Neuron (in vitro differentiated cells): Measurements from ENCODE around the gene CD48.

Experiments
- H2AFZ ChIP-seq: one replicate; pipeline ENCODE4 v1.6.1; 2013; ENCODE audit warnings: low read depth, mild to moderate bottlenecking, inconsistent platforms, low read length, moderate library complexity
- H3K27me3 ChIP-seq: one replicate; pipeline ENCODE4 v1.6.1; 2013; ENCODE audit warnings: low read length; ENCODE audit not compliant: insufficient read depth
- H3K36me3 ChIP-seq: one replicate; pipeline ENCODE4 v1.6.1; 2013; ENCODE audit warnings: low read length; ENCODE audit not compliant: insufficient read depth
- H3K4me1 ChIP-seq: one replicate; pipeline ENCODE4 v1.6.1; 2013; ENCODE audit warnings: low read length; ENCODE audit not compliant: insufficient read depth
- H3K4me3 ChIP-seq: 2 replicates; pipeline ENCODE4 v1.5.1; 2013; ENCODE audit warnings: mild to moderate bottlenecking, low read length, moderate library complexity
- H3K9me3 ChIP-seq: one replicate; pipeline ENCODE4 v1.6.1; 2013; ENCODE audit warnings: low read length

Gene CD48

DNA sequence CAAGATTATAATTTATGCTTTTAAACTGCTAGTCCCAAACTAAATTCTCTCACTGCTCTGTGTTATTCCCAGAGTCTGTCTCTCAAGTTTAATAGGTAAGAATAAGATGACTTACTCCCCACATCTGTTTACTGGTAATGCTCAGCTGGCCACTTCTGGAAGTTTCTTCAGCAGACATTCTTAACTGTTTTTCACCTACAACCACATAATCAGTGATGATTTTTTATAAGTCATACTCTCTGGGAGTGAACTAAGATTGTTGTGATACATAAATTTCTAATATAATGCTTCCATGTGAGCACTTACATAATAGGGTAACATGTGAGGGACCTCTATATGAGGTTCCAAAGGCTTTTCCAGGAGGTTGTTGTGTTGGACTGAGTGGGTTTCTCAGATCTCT, 36.1 kb upstream of the CD48 start:
- Histone ChIP-seq H3K36me3 (no peaks in the 10 kb centered on the region), H3K9me3 (no peaks in the 10 kb centered on the region), H3K4me1 (no peaks in the 10 kb centered on the region), H2AFZ (no peak overlapping the region), H3K4me3 (no peak overlapping the region), H3K27me3 (peaks cover 3% of the 10 kb centered on the region)

DNA sequence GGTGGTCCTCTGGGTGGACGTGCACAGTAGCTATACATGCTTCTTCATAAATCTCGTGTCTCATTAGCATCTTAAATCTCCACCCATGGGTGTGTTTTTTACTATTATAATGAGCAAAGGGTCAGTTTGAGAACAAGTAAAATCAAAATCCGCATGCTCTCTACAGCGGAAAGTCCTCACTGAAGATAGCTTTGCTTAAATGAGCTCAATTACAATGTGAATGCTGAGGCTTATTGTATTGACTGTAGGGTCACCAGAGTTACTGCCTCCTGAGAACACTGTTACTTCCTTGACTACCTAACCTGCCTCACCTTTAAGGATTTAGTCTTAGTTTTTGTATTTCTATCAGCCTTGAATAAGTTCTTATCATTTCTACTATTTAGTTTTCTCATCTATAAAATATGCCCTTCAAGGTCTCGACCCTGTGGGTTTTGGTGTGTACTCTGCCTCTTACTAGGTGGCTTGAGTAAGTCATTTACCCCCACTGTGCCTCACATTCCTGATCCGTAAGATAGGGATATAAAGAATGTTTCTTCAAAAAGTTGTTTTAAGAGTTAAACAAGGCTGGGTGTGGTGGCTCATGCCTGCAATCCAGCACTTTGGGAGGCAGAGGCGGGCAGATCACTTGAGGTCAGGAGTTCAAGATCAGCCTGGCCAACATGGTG, 35.3 kb upstream of the CD48 start:
- no peak overlapping the region for H3K4me3 ChIP-seq
- H2AFZ ChIP-seq = no peak overlapping the region
- peaks cover 3% of the 10 kb centered on the region for H3K27me3 ChIP-seq
- H3K4me1 ChIP-seq = no peaks in the 10 kb centered on the region
- no peaks in the 10 kb centered on the region for H3K9me3 ChIP-seq
- H3K36me3 ChIP-seq = no peaks in the 10 kb centered on the region

- Histone ChIP-seq H3K9me3 (no peaks in the 10 kb centered on the region), H3K4me3 (no peak overlapping the region), H3K4me1 (no peaks in the 10 kb centered on the region), H2AFZ (no peak overlapping the region), H3K27me3 (no peaks in the 10 kb centered on the region), H3K36me3 (no peaks in the 10 kb centered on the region)
These were observed 33.9 kb upstream of the CD48 start for GRCh38 chr1:160745551-160745950.

GRCh38 chr1:160744852-160745520, 33.4 kb upstream of the CD48 start:
- Histone ChIP-seq H3K4me1 (no peaks in the 10 kb centered on the region), H3K4me3 (no peak overlapping the region), H3K27me3 (no peaks in the 10 kb centered on the region), H3K36me3 (no peaks in the 10 kb centered on the region), H3K9me3 (no peaks in the 10 kb centered on the region), H2AFZ (no peak overlapping the region)

GRCh38 chr1:160744199-160744851, 32.7 kb upstream of the CD48 start:
- no peaks in the 10 kb centered on the region for H3K9me3 ChIP-seq
- no peaks in the 10 kb centered on the region for H3K36me3 ChIP-seq
- H3K4me3 ChIP-seq = no peak overlapping the region
- no peaks in the 10 kb centered on the region for H3K27me3 ChIP-seq
- no peaks in the 10 kb centered on the region for H3K4me1 ChIP-seq
- no peak overlapping the region for H2AFZ ChIP-seq

DNA sequence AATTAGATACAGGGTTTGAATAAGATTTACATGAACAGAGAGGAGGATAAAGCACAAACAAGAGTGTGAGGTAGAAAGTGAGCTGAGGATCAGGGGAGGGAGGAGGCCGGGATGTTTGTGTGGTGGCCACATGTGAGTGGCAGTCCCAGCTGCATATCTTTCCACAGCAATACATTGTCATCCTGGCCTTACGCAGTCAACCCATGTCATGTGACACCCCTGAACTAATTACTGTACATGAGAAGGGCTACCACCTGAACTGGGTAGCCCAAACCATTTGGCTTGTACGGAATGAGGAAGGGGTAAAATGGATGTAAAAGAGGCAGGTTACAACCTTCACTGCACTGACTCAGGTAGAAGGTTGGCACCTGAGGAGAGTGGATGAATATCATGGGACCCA, 31.6 kb upstream of the CD48 start:
- no peak overlapping the region for H3K4me3 ChIP-seq
- H3K36me3 ChIP-seq = no peaks in the 10 kb centered on the region
- H2AFZ ChIP-seq = no peak overlapping the region
- H3K4me1 ChIP-seq = no peaks in the 10 kb centered on the region
- H3K9me3 ChIP-seq = no peaks in the 10 kb centered on the region
- H3K27me3 ChIP-seq = no peaks in the 10 kb centered on the region

DNA sequence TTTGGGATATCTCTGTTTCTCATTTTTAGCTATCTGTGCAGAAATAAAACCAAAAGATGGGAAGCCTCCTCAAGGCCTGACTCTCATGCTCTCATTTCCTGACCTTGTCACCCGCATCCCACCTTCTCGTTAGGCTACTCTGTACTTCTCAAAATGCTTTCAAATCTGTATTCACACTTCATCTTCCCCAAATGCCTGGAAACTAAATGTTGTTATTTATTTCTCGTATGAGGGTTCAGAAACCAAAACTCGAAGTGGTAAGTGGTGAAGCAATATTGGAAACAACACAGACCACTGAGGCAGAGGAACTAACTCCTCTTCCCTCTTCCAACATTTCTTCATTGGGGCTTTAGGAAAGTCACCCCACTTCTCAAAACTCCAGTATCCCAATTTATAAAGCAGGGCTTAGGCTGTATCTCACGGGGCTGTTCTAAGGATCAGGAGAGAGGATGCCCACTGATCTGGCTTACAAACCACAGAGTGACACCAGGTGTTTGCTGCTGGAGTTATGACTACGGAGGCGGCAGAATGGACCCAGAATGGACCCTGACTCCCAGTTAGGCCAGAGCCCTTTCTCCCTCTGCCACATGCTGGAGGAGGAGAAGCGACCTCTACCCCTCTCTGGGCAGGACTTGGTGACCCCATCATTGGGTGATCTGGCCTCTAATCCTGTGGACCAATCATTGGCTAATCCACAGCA, 31.0 kb upstream of the CD48 start:
- Histone ChIP-seq H3K27me3 (no peaks in the 10 kb centered on the region), H3K9me3 (no peaks in the 10 kb centered on the region), H3K4me1 (no peaks in the 10 kb centered on the region), H3K4me3 (no peak overlapping the region), H2AFZ (no peak overlapping the region), H3K36me3 (no peaks in the 10 kb centered on the region)

- H3K36me3 ChIP-seq = no peaks in the 10 kb centered on the region
- no peaks in the 10 kb centered on the region for H3K4me1 ChIP-seq
- no peak overlapping the region for H2AFZ ChIP-seq
- no peaks in the 10 kb centered on the region for H3K9me3 ChIP-seq
- no peak overlapping the region for H3K4me3 ChIP-seq
- H3K27me3 ChIP-seq = no peaks in the 10 kb centered on the region
These were observed 30.2 kb upstream of the CD48 start for GRCh38 chr1:160741612-160742348.

DNA sequence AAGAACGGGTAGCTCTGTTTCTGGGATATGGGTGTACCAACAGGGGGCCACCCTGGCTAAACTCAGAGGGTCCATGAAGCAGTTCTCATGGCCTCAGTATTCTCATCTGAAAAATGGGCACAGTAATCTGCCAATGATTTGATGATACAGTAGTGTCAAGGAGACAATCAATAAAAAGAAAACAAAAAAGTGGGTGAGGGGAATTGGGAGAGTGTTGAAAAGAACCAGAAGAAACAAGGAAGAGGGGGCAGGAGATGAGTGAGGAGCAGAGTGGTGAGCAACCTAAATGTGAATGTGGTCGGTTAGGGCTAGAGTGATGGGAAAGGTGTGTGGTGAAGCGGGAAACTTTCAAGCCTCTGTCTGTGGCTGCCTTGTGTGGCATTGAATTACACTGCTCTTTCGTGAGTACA, 29.5 kb upstream of the CD48 start:
- Histone ChIP-seq H2AFZ (no peak overlapping the region), H3K9me3 (no peaks in the 10 kb centered on the region), H3K4me3 (no peak overlapping the region), H3K27me3 (no peaks in the 10 kb centered on the region), H3K36me3 (no peaks in the 10 kb centered on the region), H3K4me1 (no peaks in the 10 kb centered on the region)

- no peaks in the 10 kb centered on the region for H3K27me3 ChIP-seq
- H3K4me1 ChIP-seq = no peaks in the 10 kb centered on the region
- H2AFZ ChIP-seq = no peak overlapping the region
- H3K36me3 ChIP-seq = no peaks in the 10 kb centered on the region
- no peak overlapping the region for H3K4me3 ChIP-seq
- H3K9me3 ChIP-seq = no peaks in the 10 kb centered on the region
These were observed 28.6 kb upstream of the CD48 start for GRCh38 chr1:160740133-160740688.

DNA sequence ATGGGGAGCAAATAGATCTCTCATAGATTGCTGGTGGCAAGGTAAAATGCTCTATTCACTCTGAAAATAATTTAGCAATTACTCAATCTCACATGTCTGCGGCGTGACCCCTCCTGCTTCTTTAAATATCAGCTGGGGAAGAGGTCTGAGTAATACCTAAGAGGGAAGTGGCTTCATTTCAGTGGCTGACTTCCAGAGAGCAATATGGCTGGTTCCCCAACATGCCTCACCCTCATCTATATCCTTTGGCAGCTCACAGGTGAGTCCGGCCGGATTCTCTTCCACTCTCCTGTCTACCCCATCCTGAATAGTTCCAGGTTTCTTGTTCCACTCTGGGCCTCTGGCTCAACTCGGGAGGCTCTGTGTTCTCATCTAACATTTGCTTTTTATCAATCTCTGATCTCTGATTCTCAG, 27.5 kb upstream of the CD48 start, which contains the start of gene SLAMF7:
Gene SLAMF7, plus strand, starts transcription at position 150 of the 414 bp plus-strand sequence. Its CDS starts 55 bp downstream, at position 205.
- Histone ChIP-seq H2AFZ (no peak within 1 kb of the TSS), H3K36me3 (no peaks in the 10 kb centered on the region), H3K4me3 (no peak within 1 kb of the TSS), H3K9me3 (no peaks in the 10 kb centered on the region), H3K4me1 (no peaks in the 10 kb centered on the region), H3K27me3 (no peaks in the 10 kb centered on the region)

DNA sequence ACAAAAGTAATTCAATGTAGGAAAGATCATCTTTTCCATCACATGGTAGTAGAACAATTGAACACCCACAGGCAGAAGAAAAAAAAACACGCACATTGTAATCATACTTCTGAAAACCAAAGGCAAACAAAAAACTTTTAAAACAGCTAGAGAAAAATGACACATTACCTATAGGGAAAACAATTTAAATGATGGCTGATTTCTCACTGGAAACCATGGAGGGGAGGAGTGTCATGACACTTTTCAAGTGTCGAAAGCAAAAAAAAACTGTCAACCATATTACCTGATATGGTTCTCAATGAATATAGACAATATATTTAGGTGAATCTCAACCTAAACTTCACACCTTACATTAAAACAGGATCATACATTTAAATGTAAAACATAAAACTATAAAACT, 26.6 kb upstream of the CD48 start:
- H3K36me3 ChIP-seq = no peaks in the 10 kb centered on the region
- H3K27me3 ChIP-seq = no peaks in the 10 kb centered on the region
- H3K4me3 ChIP-seq = no peak overlapping the region
- no peaks in the 10 kb centered on the region for H3K4me1 ChIP-seq
- H2AFZ ChIP-seq = no peak overlapping the region
- no peaks in the 10 kb centered on the region for H3K9me3 ChIP-seq
